Activated naive CD4-positive, alpha-beta T cell (primary cell): Measurements from ENCODE around the gene BRD4.

Source experiments
- DNase-seq, 4 experiments: peaks; one replicate each; lab custom pipeline; 2025; lab: John Stamatoyannopoulos, UW

Gene BRD4

DNA sequence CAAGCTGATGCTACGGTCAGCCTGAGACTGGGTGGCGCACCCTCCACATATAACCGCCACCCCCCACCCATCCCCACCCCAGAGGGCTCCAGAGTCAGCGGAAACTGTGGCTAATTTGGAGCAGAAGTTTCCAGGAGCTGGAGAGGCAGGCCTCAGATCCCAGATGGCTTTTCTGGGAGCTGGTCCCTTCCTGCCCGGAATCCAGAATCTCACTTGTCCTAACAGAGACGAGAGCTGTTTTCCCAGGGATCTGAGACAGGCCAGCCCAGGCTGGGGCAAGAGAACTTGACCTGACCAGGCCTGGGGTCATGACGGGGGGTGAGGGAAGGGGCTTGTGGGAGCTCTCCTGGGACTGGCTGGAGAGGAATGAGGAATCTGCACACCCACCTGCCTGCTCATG, 106.6 kb downstream of the BRD4 start:
- DNase-seq = no peak

DNA sequence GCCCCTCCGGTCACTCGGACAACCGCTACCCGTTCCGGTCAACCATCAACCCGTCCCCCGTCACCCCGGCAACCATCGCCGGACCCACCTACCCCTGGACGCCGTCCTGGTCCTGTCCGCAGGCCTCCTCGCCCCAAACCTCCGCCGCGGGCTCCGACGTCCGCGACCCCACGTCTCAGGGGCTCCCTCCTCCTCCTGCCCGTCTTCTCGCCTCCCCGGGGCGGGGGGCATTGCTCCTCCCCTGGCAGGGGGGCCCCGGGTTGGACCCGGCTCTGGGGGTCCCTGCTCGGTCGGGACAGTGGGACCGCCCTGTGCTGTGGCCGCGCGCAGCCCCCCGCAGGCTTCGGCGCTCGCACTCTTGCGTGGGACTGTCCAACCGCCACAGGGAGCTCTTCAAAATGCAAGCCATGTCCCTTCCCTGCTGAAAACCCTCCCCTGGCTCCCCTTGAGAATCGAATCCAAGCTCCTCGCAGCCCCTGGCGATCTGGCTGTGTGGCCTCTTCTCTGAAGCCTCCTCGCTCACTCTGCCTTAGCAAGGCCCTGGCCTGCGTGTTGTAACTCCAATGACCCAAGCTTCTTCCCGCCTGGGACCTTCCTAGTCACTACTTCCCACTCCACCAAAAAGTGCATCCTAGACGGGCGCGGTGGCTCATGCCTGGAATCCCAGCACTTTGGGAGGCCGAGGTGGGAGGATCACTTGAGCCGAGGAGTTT, 108.5 kb downstream of the BRD4 start:
- no peak for DNase-seq

DNA sequence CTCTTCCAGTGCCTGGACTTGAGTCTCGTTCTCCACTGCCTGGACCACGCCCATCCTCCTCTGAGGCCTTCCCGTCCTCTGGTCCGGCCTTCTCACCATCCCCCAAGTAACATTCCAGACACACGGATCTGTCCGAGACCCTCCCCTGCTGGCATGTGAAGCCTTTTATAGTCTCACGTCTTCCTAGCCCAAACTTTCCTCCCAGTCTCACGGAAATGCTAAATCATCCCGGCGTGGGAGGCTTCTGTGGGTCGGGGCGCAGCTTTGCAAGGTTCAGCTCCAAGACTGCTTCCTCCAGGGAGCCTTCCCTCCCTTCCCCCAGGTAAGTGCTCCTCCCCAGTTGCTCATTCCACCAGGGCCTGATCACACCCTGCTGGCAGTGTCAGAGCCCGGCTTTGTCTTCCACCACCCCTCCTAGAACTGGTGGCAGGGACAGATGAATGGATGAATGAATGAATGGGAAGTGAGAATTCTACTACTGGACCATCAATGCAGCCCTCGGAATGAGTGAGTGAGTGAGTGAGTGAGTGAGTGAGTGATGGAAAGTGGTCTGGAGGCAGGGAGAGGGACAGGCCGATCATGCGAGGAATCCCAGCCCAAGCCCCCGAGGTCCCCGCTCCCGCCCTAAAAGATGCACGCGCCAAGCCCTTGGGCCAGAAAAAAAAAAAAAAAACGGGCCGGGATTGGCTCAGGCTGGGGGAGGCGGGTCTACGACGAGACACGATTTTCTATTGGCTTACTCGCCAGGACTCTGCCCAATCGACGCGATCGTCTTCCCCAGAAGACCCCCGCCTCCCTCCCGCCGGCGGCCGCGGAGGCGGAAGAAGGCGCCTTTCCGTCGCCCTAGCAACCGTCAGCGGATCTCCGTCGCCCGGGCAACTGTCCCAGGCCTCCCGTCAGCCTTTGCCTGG, 109.3 kb downstream of the BRD4 start:
- DNase-seq = peak in 3 of 4 experiments; percentile 16 to 62 (median 39)

DNA sequence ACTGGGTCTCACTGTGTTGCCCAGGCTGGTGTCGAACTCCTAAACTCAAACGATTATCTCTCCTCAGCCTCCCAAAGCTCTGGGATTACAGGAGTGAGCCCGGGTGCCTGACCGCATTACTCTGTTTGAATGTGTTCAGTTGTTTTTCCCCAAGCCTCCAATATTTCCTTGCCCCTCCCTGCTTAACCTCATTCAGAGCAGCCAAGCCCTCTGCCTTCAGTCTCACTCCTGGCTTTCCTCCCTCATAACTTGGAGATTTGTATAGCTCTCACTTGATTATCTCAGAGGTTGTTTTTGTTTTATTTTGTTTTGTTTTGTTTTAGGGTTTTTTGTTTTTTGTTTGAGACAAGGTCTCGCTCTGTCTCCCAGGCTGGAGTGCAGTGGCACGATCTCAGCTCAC, 111.5 kb downstream of the BRD4 start:
- DNase-seq = no peak

DNA sequence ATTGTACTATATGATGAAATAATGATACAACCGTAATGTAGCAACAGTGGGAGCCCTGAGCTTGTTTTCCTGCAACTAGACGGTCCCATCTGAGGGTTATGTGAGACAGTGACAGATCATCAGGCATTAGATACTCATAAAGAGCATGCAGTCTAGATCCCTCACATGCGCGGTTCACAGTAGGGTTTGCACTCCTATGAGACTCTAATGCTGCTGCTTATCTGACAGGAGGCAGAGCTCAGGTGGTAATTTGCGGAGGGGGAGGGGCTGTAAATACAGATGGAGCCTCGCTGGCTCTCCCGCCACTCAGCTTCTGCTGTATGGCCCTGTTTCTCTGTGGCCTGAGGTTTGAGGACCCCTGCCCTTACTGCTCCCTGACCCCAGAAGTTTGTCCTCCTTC, 113.8 kb downstream of the BRD4 start:
- no peak for DNase-seq

DNA sequence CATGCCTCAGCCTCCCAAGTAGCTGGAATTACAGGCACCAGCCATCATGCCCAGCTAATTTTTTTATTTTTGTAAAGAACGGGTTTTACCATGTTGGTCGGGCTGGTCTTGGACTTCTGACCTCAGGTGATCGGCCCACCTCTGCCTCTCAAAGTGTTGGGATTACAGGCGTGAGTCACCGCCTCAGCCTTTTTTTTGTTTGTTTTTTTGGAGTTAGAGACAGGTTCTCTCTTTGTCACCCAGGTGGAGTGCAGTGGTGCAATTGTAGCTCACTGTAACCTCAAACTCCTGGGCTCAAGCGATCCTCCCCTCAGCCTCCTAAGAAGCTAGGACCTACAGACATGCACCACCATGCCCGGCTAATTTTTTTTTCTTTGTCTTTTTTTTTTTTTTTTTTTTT, 116.0 kb downstream of the BRD4 start:
- no peak for DNase-seq

DNA sequence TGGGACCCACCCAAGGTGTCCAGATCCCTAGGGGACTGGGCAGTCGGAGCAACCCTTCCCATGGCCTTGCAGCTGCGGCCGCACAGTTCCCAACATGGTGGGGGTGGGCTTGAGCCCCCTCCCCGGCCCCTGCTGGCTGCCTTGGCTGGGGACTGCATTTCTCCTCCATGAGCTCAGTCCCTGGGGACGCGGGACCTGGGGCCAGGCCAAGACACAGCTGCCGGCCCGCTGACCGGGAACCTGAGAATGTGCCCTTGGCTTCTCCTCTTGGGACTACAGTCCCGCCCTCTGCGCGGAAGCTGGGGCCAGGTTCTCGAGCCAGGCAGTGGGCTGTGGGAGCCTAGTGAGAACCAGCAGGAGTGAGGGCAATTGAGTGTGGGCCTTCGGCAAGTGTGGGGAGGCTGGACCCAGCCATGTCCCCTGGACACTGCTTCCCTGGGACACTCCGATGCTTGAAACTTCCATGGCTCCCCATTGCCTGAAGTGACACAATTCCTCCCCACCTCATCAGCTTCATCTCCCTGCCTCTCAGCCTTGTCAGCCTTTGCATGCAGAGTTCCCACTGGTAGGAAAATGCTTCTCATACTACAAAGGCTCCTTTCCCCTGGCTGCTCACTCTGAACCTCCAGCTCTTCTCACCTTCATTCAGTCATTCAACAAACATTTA, 118.5 kb downstream of the BRD4 start:
- DNase-seq = no peak

DNA sequence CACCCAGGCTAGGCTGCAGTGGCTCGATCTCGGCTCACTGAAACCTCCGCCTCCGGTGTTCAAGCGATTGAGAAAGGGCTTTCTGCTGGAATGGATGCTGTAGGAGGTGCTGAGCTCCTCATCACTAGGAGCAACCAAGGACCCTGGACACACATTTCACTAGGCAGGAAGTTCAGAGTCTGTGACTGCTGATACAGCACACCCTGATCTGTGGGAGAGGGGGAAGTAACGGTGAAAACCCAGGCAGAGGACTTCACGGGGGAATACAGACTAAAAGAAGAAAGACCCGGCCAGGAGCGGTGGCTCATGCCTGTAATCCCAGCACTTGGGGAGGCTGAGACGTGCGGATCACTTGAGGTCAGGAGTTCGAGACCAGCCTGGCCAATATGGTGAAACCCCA, 119.6 kb downstream of the BRD4 start:
- DNase-seq = no peak

DNA sequence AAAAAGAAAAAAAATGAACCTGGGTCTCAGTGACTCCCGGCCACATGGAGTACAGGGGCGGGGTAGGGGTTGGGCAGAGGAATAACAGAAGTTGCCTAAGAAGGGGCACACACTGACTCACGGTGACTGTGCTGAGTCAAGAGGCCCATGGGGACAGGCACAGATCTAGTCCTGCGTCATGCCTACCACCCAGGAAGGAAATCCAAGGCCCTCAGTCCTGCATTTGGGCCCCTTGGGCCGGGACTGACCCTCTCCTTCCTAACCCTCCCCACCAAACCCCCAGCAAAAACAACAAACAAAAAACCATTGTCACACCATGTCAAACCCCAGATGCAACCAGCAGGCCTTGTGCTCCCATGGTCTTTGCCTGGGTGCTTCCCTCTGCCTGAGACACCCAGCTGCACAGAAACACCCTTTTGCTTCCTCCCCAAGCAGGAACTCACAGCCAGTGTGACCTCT, 122.0 kb downstream of the BRD4 start:
- no peak for DNase-seq

DNA sequence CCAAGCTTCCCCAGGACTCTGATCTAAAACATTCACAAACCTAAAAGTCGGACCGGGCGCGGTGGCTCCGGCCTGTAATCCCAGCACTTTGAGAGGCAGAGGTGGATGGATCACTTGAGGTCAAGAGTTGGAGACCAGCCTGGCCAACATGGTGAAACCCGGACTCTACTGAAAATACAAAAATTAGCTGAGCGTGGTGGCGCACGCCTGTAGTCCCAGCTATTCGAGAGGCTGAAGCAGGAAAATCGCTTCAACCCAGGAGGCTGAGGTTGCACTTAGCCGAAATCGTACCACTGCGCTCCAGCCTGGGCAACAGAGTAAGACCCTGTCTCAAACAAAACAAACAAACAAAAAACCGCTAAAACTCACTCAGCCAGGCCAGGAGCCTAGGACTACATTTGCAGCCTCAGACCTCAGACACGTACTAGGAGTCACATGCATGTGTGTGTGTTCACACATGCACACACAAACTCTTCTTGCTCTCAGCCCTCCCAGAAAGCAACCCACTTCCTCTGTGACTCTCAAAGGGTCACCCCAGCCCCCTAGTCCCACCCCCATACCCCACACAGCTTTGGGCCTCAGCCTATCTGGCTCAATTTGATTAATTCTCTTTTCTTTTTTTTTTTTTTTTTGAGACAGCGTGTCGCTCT, 130.8 kb downstream of the BRD4 start:
- DNase-seq = no peak

DNA sequence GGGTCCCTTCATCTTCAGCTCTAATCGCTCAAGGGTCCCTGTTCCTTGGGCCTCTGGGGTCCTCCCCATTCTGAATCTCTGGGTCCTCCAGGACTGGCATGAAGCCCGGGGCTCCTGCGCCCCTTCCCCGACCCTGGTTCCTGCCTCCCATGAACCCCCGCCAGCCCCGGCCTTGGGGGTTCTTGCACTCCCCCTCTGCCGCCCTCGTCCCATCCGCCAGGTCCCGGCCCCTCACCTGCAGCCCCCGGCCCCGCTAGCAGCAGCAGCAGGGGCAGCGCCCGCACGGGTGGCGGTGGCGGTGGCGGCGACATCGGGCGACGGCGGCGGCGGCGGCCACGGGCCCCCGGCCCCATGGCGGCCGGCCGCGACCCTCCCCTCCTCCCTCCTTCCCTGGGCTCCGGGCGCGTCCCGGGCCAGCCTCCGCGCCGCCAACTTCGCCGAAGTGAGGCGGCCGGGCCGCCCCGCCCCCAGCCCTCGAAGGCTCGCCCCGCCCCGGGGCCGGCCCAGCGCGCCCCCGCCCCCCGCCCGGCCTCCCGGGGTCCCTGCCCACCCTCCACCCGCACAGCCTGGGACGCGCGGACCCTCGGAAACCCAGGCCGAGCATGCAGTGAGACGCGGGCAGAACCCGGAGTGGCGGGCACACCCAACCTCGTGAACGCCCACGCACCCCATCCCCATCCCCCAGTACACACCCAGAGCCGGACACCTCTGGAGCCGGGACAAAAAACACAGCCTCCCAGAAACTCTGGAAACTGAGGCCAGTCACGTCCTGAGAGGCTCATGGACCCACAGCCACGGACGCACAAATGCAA, 131.6 kb downstream of the BRD4 start, which contains the start of gene NOTCH3:
TSS of gene NOTCH3 (minus strand) at position 443 of the 812 bp plus-strand sequence. CDS start at position 353, 90 bp downstream.
- no peak for DNase-seq

DNA sequence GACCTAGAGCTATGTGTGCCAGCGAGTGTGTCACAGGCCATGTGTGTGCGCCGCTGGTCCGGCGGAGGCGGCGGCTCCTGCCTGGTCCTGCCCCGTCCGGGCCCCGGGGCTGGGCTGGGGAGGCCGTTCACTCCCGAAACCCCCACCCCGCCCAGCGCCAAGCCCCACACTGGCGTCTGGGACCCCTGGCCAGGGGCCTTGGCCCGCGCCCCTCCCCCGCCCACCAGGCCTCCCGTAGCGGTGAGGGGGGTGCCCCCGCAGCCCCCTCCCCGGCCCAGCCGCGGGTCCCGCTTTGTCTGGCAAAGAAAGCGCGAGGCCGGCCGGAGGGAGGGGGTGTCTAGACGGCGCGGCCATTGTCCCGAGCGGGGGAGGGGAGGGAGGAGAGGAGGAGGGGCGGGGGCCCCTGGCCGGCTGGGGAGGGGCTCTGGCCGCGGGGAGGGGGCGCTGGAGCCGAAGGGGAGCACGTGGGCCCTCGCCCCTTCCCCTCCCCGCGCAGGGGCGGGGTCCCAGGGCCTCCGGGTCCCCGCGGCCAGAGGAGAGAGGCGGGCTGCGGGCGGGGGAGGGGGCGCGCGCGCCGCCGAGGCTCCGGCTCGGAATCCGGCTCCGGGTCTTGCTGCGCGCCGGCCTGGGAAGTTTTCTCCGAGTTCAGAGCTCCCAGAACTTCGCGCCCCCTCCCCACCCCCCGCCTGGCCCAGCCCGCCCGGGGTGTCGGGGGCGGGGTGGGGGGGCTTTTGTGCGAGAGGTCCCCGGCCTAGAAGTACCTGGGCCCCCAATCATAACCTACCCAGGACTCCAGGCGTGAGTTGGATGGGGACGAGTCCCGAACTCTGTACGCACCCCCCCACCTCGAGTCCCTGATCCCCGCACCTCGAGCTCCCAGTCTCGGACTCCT, 132.4 kb downstream of the BRD4 start:
- DNase-seq = no peak

DNA sequence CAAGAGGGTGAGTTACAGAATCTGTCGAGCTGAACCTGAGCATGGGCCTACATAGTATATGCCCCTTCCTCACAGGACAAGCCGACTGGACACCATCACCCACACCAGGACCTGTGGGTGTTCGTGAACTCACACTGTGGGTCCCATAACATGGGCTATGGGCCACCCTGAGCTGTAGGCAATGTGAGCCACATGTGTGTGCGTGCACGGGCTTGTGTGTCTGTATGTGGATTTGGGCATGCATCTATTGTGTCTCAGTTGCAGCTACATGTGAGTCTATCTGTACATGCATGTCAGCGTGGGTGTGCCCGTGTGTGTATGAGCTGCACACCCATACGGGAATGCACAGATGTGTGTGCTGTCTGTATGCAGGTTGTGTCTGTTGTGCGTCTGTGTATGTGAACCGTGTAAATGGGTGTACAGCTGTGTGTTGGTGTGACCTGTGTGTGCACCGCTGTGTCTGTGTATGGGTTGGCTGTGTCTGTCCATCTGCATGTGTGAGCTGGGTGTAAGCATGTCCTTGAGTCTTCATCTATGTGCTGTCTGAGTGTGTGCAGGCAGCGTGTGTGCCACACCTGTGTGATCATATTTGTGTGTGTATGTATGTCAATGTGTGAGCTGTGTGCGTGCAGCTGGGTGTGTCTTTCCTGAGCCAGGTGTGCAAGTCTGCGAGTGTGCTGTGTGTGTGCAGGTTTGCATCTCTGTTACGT, 133.2 kb downstream of the BRD4 start:
- no peak for DNase-seq

DNA sequence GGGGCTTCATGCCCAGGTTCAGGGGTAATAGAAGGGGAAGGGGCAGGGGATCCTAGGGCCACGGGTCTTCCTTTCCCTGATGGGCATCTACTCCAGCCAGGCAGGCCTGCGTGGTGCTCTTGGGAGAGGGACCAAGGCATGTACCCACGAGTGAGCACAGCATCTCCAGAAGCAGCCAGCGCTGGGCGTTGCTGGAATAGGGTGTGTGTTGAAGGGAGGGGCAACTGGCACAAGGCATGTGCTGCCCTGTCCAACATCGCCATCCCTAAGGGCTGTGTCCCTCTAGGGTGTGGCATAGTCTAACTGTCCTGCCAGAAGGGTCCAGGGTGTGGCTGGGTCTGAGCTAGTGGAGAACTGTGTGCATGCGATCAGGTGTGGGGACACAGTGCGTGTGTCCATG, 134.4 kb downstream of the BRD4 start:
- no peak for DNase-seq

DNA sequence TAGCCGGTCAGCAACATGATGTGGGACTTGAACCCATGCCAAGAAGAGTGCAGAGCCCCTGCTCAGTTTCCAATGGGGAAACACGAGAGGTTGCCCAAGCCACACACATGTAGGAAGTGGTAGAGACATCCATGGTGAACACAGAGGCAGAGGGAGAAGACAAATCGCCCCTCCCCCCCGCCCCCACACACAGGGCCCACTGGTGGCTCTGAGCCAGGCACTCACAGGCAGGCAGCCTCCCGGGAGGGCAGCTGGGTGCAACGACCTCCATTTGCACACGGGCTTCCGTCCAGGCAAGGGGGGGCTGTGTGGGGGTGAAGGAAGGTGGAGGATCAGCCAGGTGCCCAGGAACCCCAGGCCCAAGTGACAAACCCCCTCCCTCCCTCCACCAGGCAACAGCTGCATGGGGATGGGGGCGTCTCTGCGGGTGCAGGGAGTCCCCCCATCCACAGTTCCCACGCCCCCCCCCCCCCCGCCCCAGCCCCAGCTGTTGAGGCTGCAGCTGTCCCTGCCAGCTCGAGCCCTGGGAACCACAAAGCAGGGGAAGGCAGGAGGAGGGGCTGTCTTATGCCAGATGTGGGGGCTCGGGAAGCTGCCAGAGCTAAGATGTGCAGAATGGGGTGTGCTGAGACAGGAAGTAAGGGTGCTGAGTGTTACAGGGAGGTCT, 134.9 kb downstream of the BRD4 start:
- no peak for DNase-seq

DNA sequence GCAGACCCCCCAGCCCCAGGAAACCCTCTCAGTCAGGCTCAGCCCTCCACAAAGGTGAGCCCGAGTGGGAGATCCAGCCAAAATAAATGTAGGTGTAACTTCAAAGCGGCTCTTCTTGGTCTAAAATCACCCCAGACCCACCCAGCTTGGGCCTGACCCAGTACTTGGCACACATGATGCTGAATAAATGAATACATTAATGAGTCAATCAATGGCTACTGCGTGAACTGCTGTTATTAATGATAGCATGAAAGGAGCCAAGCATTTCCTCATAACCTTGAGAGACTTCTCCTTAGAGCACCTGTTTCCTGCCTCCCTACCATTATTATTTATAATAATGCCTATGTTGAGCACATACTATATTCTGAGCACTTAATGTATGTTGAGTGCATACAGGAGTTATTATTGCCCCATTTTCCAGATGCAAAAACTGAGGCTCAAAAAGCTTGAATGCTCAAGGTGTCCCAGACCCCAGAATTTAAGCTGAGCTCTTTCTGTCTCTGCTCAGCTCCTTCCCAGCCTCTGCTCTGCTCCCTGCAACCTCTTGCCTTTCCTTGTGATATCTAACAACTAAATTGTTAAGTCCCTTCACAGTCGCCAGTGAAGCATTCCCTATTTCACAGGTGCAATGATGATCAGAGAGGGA, 135.9 kb downstream of the BRD4 start:
- no peak for DNase-seq

DNA sequence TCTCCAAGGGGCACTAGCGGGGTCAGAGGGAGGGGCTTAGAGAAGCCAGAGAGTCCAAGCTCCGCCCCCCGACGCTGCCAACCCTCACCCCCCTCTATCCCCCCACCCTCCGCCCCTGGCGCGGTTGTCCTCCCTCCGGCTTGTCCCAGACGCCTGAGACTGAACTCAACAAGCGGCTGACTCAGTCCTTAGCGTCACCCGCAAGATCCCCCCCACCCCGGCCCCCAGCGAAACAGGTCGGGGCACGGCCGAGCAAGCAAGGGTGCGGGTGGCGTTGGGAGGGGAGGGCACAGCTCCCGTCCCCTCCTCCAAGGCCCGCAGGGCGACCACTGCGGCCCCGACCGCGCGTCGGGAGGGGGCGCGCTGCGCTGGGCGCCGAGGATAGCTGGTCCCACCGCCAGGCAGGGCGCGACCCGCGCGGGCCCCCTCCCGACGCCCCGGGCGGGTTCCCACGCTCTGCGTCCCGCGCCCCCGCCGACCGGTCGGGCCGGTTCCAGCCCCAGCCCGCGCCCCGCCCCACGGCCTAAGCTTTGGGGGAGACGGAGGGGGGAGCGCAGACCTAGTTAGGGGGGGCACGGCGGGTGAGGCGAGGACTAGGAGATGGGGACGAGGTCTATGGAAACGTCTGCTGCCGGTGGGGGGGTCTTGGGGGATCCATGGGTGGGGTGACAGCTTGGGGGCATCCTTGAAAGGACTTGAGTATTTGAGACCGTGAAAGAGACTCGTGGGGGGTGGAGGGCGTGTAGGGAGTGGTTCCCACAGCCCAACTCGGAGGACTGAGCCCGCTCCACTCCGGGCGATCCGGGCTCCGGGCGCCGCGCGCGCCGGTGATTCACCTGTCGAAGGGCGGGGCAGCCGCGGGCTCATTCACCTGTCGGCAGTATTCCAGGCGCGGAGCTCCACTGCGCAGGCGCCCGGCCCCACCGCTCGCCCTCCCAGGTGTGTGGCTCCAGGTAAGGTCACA, 136.7 kb downstream of the BRD4 start:
- no peak for DNase-seq
